ENCODE results near the gene OTULINL.

DNA sequence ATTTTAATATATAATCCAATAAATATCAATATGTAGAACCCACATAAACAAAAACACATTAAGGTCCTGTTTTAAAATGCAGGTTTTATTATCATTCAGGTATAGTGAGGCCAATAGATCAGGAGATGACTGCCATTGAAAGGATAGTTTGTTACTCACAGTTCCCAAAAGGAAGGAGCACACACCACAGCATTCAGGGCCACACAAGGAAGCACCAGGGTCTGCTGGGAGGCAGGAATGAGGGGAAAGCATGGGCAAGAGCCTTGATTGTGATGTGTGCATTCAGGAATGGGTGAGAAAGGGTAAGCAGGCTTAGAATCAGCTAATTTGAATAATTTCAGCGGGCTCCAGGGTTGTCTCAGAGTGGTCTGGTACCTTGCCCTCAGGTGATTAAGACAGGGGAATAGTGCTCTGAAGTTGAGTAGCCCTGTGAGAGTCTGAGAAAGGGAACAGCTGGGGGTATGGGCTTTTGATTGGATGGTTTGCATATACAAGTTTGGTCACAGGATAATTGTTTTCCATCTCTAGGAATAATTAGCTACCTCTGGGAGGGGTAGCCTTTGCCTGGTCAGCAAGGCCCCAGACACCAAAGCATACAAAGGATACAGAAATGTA lies 63.1 kb downstream of the OTULINL start:
- no peak for TF ChIP-seq RARB (CRISPR knock-in tag; IDR thresholded peaks at IDR 0.05)
- no peak for TF ChIP-seq ESRRG (CRISPR knock-in tag; IDR thresholded peaks at IDR 0.05)
- no peak for TF ChIP-seq GLIS3 (CRISPR knock-in tag; IDR thresholded peaks at IDR 0.05)
- TF ChIP-seq, protein P1, sequence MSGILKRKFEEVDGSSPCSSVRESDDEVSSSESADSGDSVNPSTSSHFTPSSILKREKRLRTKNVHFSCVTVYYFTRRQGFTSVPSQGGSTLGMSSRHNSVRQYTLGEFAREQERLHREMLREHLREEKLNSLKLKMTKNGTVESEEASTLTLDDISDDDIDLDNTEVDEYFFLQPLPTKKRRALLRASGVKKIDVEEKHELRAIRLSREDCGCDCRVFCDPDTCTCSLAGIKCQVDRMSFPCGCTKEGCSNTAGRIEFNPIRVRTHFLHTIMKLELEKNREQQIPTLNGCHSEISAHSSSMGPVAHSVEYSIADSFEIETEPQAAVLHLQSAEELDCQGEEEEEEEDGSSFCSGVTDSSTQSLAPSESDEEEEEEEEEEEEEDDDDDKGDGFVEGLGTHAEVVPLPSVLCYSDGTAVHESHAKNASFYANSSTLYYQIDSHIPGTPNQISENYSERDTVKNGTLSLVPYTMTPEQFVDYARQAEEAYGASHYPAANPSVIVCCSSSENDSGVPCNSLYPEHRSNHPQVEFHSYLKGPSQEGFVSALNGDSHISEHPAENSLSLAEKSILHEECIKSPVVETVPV (CRISPR knock-in tag; IDR thresholded peaks at IDR 0.05) = no peak
- no peak for TF ChIP-seq SNAI2 (CRISPR knock-in tag; IDR thresholded peaks at IDR 0.05)
- TF ChIP-seq, protein P2, sequence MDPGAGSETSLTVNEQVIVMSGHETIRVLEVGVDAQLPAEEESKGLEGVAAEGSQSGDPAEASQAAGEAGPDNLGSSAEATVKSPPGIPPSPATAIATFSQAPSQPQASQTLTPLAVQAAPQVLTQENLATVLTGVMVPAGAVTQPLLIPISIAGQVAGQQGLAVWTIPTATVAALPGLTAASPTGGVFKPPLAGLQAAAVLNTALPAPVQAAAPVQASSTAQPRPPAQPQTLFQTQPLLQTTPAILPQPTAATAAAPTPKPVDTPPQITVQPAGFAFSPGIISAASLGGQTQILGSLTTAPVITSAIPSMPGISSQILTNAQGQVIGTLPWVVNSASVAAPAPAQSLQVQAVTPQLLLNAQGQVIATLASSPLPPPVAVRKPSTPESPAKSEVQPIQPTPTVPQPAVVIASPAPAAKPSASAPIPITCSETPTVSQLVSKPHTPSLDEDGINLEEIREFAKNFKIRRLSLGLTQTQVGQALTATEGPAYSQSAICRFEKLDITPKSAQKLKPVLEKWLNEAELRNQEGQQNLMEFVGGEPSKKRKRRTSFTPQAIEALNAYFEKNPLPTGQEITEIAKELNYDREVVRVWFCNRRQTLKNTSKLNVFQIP (CRISPR knock-in tag; IDR thresholded peaks at IDR 0.05; ENCODE audit: borderline replicate concordance, low read depth) = no peak
- TF ChIP-seq ISL1 (CRISPR knock-in tag; IDR thresholded peaks at IDR 0.05) = no peak
- TF ChIP-seq TCF4 (CRISPR knock-in tag; IDR thresholded peaks at IDR 0.05; ENCODE audit: borderline replicate concordance) = no peak
- no peak for TF ChIP-seq ZFP3 (CRISPR knock-in tag; IDR thresholded peaks at IDR 0.05)

Data from SK-N-SH treated with all-trans-retinoic acid at 6 μM for 48 hours (cell line).